GM12878 (cell line): ENCODE results near the gene MSI2. TPM values are rescaled to one million over a fixed set of nuclear protein-coding genes. Genes with fewer than 3 reads are reported as not detected.

Source experiments
- BHLHE40 ChIP-seq, 2 experiments: fragments of 450-650 bp in 1 of 2; IDR thresholded peaks; 2 replicates each; pipeline ENCODE4 v1.6.1; 2011 to 2017; ENCODE audit warnings: low read depth in 2 of 2, borderline replicate concordance in 1 of 2, improper control_type of control experiment in 1 of 2, low read length in 1 of 2, mild to moderate bottlenecking in 1 of 2
- CREM ChIP-seq: IDR thresholded peaks from 2 replicates; pipeline ENCODE4 v1.6.1; 2014; ENCODE audit warnings: antibody characterized with exemption, low read depth
- FOXK2 ChIP-seq: fragments of 450-650 bp; IDR thresholded peaks from 2 replicates; pipeline ENCODE4 v1.6.1; 2017; ENCODE audit warnings: mild to moderate bottlenecking, moderate library complexity
- IKZF1 ChIP-seq: fragments of 450-650 bp; conservative IDR thresholded peaks from 2 replicates; pipeline ENCODE4 v1.6.1; 2017; ENCODE audit warnings: antibody characterized with exemption, mild to moderate bottlenecking
- KLF5 ChIP-seq: fragments of 450-650 bp; IDR thresholded peaks from 2 replicates; pipeline ENCODE4 v1.6.1; 2014; ENCODE audit warnings: mild to moderate bottlenecking; ENCODE audit not compliant: partially characterized antibody
- MEF2A ChIP-seq: IDR thresholded peaks from 2 replicates; pipeline ENCODE4 v1.6.1; 2011; ENCODE audit warnings: low read depth, mild to moderate bottlenecking, low read length, moderate library complexity; ENCODE audit not compliant: insufficient read depth
- MYB ChIP-seq: fragments of 150-350 bp; IDR thresholded peaks from 2 replicates; pipeline ENCODE4 v1.6.1; 2014; ENCODE audit warnings: mild to moderate bottlenecking, low read depth, low read length, borderline replicate concordance
- MYC ChIP-seq: IDR thresholded peaks from 2 replicates; pipeline ENCODE4 v1.6.1; 2011; ENCODE audit warnings: mild to moderate bottlenecking, low read length, moderate library complexity, inconsistent platforms; ENCODE audit not compliant: insufficient read depth, insufficient replicate concordance, insufficient read length, severe bottlenecking
- POLR2AphosphoS2 ChIP-seq: IDR thresholded peaks from 2 replicates; pipeline ENCODE4 v1.6.1; 2011; ENCODE audit warnings: low read depth, mild to moderate bottlenecking, low read length, improper control_type of control experiment, moderate library complexity
- RAD21 ChIP-seq: IDR thresholded peaks from 2 replicates; pipeline ENCODE4 v1.6.1; 2011; ENCODE audit warnings: mild to moderate bottlenecking, low read depth, low read length, moderate library complexity; ENCODE audit not compliant: insufficient read depth
- RCOR1 ChIP-seq: conservative IDR thresholded peaks from 2 replicates; pipeline ENCODE4 v1.6.1; 2012; ENCODE audit warnings: low read depth, low read length, improper control_type of control experiment
- SRF ChIP-seq, 2 experiments: IDR thresholded peaks; 2 replicates each; pipeline ENCODE4 v1.6.1; 2011; ENCODE audit warnings: low read depth in 2 of 2, low read length in 2 of 2, mild to moderate bottlenecking in 1 of 2, moderate library complexity in 1 of 2
- TCF12 ChIP-seq: IDR thresholded peaks from 2 replicates; pipeline ENCODE4 v1.6.1; 2011; ENCODE audit warnings: low read depth, mild to moderate bottlenecking, low read length
- WRNIP1 ChIP-seq: IDR thresholded peaks from 2 replicates; pipeline ENCODE4 v1.6.1; 2011; ENCODE audit warnings: low read depth, low read length, improper control_type of control experiment, borderline replicate concordance
- YY1 ChIP-seq: IDR thresholded peaks from 2 replicates; pipeline ENCODE4 v1.6.1; 2011; ENCODE audit warnings: low read depth, mild to moderate bottlenecking, low read length
- ZBTB4 ChIP-seq: fragments of 450-650 bp; formaldehyde crosslinking; IDR thresholded peaks from 2 replicates; pipeline ENCODE4 v1.4.0; 2022; ENCODE audit warnings: mild to moderate bottlenecking, moderate library complexity
- ZNF207 ChIP-seq: fragments of 450-650 bp; IDR thresholded peaks from 2 replicates; pipeline ENCODE4 v1.6.1; 2014; ENCODE audit warnings: antibody characterized with exemption, mild to moderate bottlenecking, borderline replicate concordance
- polyA plus RNA-seq, 11 experiments: library from polyadenylated mRNA; depleted of rRNA in 4 of 11; unstranded in 6 of 11; stranded (reverse) in 5 of 11; fragments of >200 nt; fragmentation: Nextera tagmentation in 4 of 11; fragmentation: Illumina TruSeq in 1 of 11; extraction: Ambion mirVana in 4 of 11; extraction: Trizol in 1 of 11; gene quantifications; 1 replicate in 1 of 11; 2 replicates in 10 of 11; pipeline versions ENCODE4 v1.2.1 to v1.2.3, GENCODE V29; 2011 to 2016; ENCODE audit warnings: inconsistent platforms in 2 of 11, missing spikeins in 2 of 11, low read depth in 1 of 11
- total RNA-seq, 4 experiments: library from RNA; depleted of rRNA in 3 of 4; stranded (reverse); fragments of >200 nt in 3 of 4; fragmentation: Illumina TruSeq in 1 of 4; extraction: Trizol in 1 of 4; gene quantifications; 2 replicates each; pipeline versions ENCODE4 v1.2.1 to v1.2.3, GENCODE V29; 2013 to 2021
- TF ChIP-seq, protein P1 (sequence below): IDR thresholded peaks from 2 replicates; pipeline ENCODE4 v1.6.1; 2012; ENCODE audit warnings: low read length, inconsistent platforms
- TF ChIP-seq, protein P2 (sequence below): IDR thresholded peaks from 2 replicates; pipeline ENCODE4 v1.6.1; 2011; ENCODE audit warnings: borderline replicate concordance, low read depth, mild to moderate bottlenecking, moderate library complexity, mixed read lengths, low read length; ENCODE audit not compliant: insufficient read depth; ENCODE audit errors: extremely low read length
- TF ChIP-seq, protein P3 (sequence below): fragments of 450-650 bp; conservative IDR thresholded peaks from 2 replicates; pipeline ENCODE4 v1.6.1; 2017; ENCODE audit warnings: mild to moderate bottlenecking, moderate library complexity
- TF ChIP-seq, protein P4 (sequence below): IDR thresholded peaks from 2 replicates; pipeline ENCODE4 v1.6.1; 2011; ENCODE audit warnings: low read depth, low read length, improper control_type of control experiment, borderline replicate concordance

Gene MSI2
- total and polyA plus RNA-seq, 10 of the 15 experiments (the other 5 are each of a cell fraction or from before 2014, with no cell fraction given), result 6.1 to 76.1 (median 42.0) TPM

DNA sequence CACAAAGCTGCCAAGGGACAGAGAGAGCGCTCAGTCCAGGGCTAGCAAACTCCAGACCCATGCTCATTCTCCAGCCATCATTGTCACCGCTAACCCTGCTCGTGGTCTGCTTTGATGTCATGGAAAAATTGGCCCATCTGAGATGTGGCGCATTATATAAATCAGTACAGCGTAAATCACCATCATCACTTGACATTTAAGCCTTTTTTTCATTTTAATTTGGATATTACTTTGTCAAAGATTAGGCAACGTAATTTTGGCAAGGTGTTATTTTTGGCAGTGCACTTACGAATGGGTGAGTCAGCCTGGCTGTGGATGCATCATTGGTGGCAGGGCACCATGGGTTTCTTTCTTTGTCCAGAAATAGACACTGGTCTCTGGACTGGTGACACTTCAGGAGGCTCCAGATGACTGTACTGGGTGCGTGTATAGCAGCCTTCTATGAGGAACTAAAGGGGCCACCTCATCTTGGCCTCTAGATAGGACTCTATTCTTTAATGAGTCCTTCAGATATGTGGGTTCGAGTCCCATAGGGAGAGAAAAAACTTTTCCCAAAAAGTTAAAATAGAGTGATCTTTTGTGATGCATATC lies 166.3 kb downstream of the MSI2 start (continued):
- no peak for TF ChIP-seq ZBTB4 (CRISPR knock-in tag)
- TF ChIP-seq ZNF207, result no peak
- no peak for TF ChIP-seq MYB
- TF ChIP-seq, protein P1, sequence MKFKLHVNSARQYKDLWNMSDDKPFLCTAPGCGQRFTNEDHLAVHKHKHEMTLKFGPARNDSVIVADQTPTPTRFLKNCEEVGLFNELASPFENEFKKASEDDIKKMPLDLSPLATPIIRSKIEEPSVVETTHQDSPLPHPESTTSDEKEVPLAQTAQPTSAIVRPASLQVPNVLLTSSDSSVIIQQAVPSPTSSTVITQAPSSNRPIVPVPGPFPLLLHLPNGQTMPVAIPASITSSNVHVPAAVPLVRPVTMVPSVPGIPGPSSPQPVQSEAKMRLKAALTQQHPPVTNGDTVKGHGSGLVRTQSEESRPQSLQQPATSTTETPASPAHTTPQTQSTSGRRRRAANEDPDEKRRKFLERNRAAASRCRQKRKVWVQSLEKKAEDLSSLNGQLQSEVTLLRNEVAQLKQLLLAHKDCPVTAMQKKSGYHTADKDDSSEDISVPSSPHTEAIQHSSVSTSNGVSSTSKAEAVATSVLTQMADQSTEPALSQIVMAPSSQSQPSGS, result peak; percentile 85; the same call in 1 of the 2 replicates
- TF ChIP-seq BHLHE40 (IDR thresholded peaks at IDR 0.05; ENCODE audit: borderline replicate concordance in 1 of 2, low read depth in 2 of 2, low read length in 1 of 2), result peak in 1 of 2 experiments; percentile 30; a peak in 1 of 4 replicates
- TF ChIP-seq, protein P2, sequence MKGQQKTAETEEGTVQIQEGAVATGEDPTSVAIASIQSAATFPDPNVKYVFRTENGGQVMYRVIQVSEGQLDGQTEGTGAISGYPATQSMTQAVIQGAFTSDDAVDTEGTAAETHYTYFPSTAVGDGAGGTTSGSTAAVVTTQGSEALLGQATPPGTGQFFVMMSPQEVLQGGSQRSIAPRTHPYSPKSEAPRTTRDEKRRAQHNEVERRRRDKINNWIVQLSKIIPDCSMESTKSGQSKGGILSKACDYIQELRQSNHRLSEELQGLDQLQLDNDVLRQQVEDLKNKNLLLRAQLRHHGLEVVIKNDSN, result no peak
- TF ChIP-seq RAD21, result peak; percentile 14; the same call in 1 of the 2 replicates
- no peak for TF ChIP-seq RCOR1
- TF ChIP-seq WRNIP1, result no peak
- TF ChIP-seq FOXK2, result no peak
- peak; percentile 90 for TF ChIP-seq CREM
- peak; percentile 99 for TF ChIP-seq MEF2A
- TF ChIP-seq SRF (IDR thresholded peaks at IDR 0.05; ENCODE audit: low read depth in 2 of 2, low read length in 2 of 2), result 0 out of 4 replicates have a peak, but pooled peaks of 1 of the 2 experiments have one; percentile 40
- no peak for TF ChIP-seq TCF12
- TF ChIP-seq IKZF1, result peak; percentile 59
- no peak for TF ChIP-seq POLR2AphosphoS2
- TF ChIP-seq, protein P3, sequence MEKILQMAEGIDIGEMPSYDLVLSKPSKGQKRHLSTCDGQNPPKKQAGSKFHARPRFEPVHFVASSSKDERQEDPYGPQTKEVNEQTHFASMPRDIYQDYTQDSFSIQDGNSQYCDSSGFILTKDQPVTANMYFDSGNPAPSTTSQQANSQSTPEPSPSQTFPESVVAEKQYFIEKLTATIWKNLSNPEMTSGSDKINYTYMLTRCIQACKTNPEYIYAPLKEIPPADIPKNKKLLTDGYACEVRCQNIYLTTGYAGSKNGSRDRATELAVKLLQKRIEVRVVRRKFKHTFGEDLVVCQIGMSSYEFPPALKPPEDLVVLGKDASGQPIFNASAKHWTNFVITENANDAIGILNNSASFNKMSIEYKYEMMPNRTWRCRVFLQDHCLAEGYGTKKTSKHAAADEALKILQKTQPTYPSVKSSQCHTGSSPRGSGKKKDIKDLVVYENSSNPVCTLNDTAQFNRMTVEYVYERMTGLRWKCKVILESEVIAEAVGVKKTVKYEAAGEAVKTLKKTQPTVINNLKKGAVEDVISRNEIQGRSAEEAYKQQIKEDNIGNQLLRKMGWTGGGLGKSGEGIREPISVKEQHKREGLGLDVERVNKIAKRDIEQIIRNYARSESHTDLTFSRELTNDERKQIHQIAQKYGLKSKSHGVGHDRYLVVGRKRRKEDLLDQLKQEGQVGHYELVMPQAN, result no peak
- TF ChIP-seq KLF5, result no peak
- peak; percentile 65; the same call in 1 of the 2 replicates for TF ChIP-seq YY1
- TF ChIP-seq, protein P4, sequence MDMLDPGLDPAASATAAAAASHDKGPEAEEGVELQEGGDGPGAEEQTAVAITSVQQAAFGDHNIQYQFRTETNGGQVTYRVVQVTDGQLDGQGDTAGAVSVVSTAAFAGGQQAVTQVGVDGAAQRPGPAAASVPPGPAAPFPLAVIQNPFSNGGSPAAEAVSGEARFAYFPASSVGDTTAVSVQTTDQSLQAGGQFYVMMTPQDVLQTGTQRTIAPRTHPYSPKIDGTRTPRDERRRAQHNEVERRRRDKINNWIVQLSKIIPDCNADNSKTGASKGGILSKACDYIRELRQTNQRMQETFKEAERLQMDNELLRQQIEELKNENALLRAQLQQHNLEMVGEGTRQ, result no peak
- no peak for TF ChIP-seq MYC
